Measurements from ENCODE around the gene NDUFS7. TPM values are rescaled to one million over a fixed set of nuclear protein-coding genes. Genes with fewer than 3 reads are reported as not detected.
A peak's percentile ranks its signal among the peaks of the same experiment; 100 is the strongest.

Gene NDUFS7
- total RNA-seq, 1 donor from 2014 or later = 90.7 TPM

GRCh38 chr19:1386945-1387683 is 3.4 kb downstream of the NDUFS7 start:
- DNase-seq = no peak

- DNase-seq = no peak
Measured at GRCh38 chr19:1387684-1388636, 4.3 kb downstream of the NDUFS7 start.

GRCh38 chr19:1388637-1389026 is 4.9 kb downstream of the NDUFS7 start:
- DNase-seq = no peak

GRCh38 chr19:1389033-1389940 is 5.6 kb downstream of the NDUFS7 start:
- no peak for DNase-seq

- no peak for DNase-seq
Measured at GRCh38 chr19:1390890-1391423, 7.2 kb downstream of the NDUFS7 start.

- no peak for DNase-seq
Measured at GRCh38 chr19:1392407-1392806, 8.7 kb downstream of the NDUFS7 start.

- DNase-seq = no peak
Measured at GRCh38 chr19:1392939-1393530, 9.3 kb downstream of the NDUFS7 start.

- DNase-seq = no peak
Measured at GRCh38 chr19:1393841-1394240, 10.1 kb downstream of the NDUFS7 start.

- no peak for DNase-seq
Measured at GRCh38 chr19:1394252-1395193, 10.8 kb downstream of the NDUFS7 start.

GRCh38 chr19:1395194-1396018 is 11.7 kb downstream of the NDUFS7 start:
- DNase-seq = no peak

- no peak for DNase-seq
Measured at GRCh38 chr19:1396019-1396767, 12.5 kb downstream of the NDUFS7 start.

- DNase-seq = no peak
Measured at GRCh38 chr19:1396768-1397679, 13.3 kb downstream of the NDUFS7 start.

- no peak for DNase-seq
Measured at GRCh38 chr19:1397838-1398237, 14.1 kb downstream of the NDUFS7 start.

GRCh38 chr19:1399079-1399478 is 15.4 kb downstream of the NDUFS7 start:
- no peak for DNase-seq

GRCh38 chr19:1399745-1400144 is 16.0 kb downstream of the NDUFS7 start:
- DNase-seq = no peak

- DNase-seq = peak; percentile 83
Measured at GRCh38 chr19:1400281-1401137, 16.8 kb downstream of the NDUFS7 start.
